DND-41 (cell line): ENCODE measurements around the gene IFNK.

Source experiments
- ATAC-seq: fragments of 200-7000 bp; cut with Tn5 transposase; 3 replicates; pipeline ENCODE4 v1.9.1; 2021; ENCODE audit warnings: low read depth; ENCODE audit not compliant: insufficient read depth
- DNase-seq: peaks from one replicate; pipeline ENCODE4 v3.0.0-alpha.2; 2020
- H2AFZ ChIP-seq: 2 replicates; pipeline ENCODE4 v1.6.0; 2012; ENCODE audit warnings: low read depth, low read length
- H3K27ac ChIP-seq: 2 replicates; pipeline ENCODE4 v1.5.1; 2012; ENCODE audit warnings: low read length, inconsistent platforms
- H3K27me3 ChIP-seq: fragments of 200-600 bp; sonication (generic); 2 replicates; pipeline ENCODE4 v1.6.0; 2012; ENCODE audit warnings: low read length, mild to moderate bottlenecking, inconsistent platforms; ENCODE audit not compliant: insufficient read depth, poor library complexity
- H3K36me3 ChIP-seq: 2 replicates; pipeline ENCODE4 v1.5.1; 2012; ENCODE audit warnings: low read length, inconsistent platforms; ENCODE audit not compliant: insufficient read depth
- H3K4me1 ChIP-seq: 2 replicates; pipeline ENCODE4 v1.5.1; 2012; ENCODE audit warnings: mild to moderate bottlenecking, low read length; ENCODE audit not compliant: insufficient read depth
- H3K4me2 ChIP-seq: 2 replicates; pipeline ENCODE4 v1.6.0; 2012; ENCODE audit warnings: mild to moderate bottlenecking, moderate library complexity, low read length, inconsistent platforms; ENCODE audit not compliant: insufficient read depth
- H3K4me3 ChIP-seq, 2 experiments: fragments of 200-600 bp in 1 of 2; shearing (Covaris generic) in 1 of 2; 2 replicates each; pipeline ENCODE4 v1.5.1; 2012 to 2016; ENCODE audit warnings: inconsistent platforms in 2 of 2, low read length in 2 of 2, mild to moderate bottlenecking in 2 of 2, low read depth in 1 of 2, moderate library complexity in 1 of 2
- H3K79me2 ChIP-seq: 2 replicates; pipeline ENCODE4 v1.6.0; 2012; ENCODE audit warnings: low read length, inconsistent platforms; ENCODE audit not compliant: insufficient read depth
- H3K9ac ChIP-seq: 2 replicates; pipeline ENCODE4 v1.6.0; 2012; ENCODE audit warnings: low read depth, mild to moderate bottlenecking, inconsistent platforms, low read length, moderate library complexity
- H3K9me3 ChIP-seq: 2 replicates; pipeline ENCODE4 v1.5.1; 2012; ENCODE audit warnings: low read length, moderate library complexity, mild to moderate bottlenecking, inconsistent platforms; ENCODE audit not compliant: insufficient read depth, severe bottlenecking
- H4K20me1 ChIP-seq: 2 replicates; pipeline ENCODE4 v1.6.0; 2012; ENCODE audit warnings: low read length; ENCODE audit not compliant: insufficient read depth
- CTCF ChIP-seq: IDR thresholded peaks from 2 replicates; pipeline ENCODE4 v1.5.1; 2012; ENCODE audit warnings: borderline replicate concordance, low read length, moderate library complexity, mild to moderate bottlenecking; ENCODE audit not compliant: poor library complexity, severe bottlenecking; ENCODE audit errors: extremely low read depth
- EZH2 ChIP-seq: IDR thresholded peaks from 3 replicates; pipeline ENCODE4 v1.6.1; 2012; ENCODE audit warnings: borderline replicate concordance, low read depth, mild to moderate bottlenecking, moderate library complexity, low read length, inconsistent platforms; ENCODE audit not compliant: severe bottlenecking

IFNK gene

GRCh38 chr9:27528886-27529315 is 4.8 kb downstream of the IFNK start:
- Histone ChIP-seq H3K4me1 (peaks cover 11% of the 10 kb centered on the region; the same call in 1 of the 2 replicates), H3K9ac (peak overlapping the region; percentile 35; the same call in 1 of the 2 replicates), H3K79me2 (no peaks in the 10 kb centered on the region), H3K9me3 (no peaks in the 10 kb centered on the region), H3K36me3 (no peaks in the 10 kb centered on the region), H3K4me3 (peak overlapping the region in 1 of 2 experiments; percentile 52; a peak in 2 of 4 replicates), H2AFZ (no peak overlapping the region), H3K27me3 (peaks cover 34% of the 10 kb centered on the region), H4K20me1 (0 out of 2 replicates have a peak, but pooled peaks cover 3% of the 10 kb centered on the region), H3K27ac (no peak overlapping the region), H3K4me2 (peak overlapping the region; percentile 83)
- no peak for TF ChIP-seq EZH2
- no peak for TF ChIP-seq CTCF
- no peak for ATAC-seq
- DNase-seq = no peak

- H4K20me1 ChIP-seq = 0 out of 2 replicates have a peak, but pooled peaks cover 3% of the 10 kb centered on the region
- H3K79me2 ChIP-seq = no peaks in the 10 kb centered on the region
- peaks cover 34% of the 10 kb centered on the region for H3K27me3 ChIP-seq
- H3K4me2 ChIP-seq = peak within 1 kb of the TSS; percentile 83
- H3K4me1 ChIP-seq = peaks cover 11% of the 10 kb centered on the region; the same call in 1 of the 2 replicates
- peak within 1 kb of the TSS; percentile 35; the same call in 1 of the 2 replicates for H3K9ac ChIP-seq
- H3K27ac ChIP-seq = no peak within 1 kb of the TSS
- H3K36me3 ChIP-seq = no peaks in the 10 kb centered on the region
- DNase-seq (peak; percentile 68), ATAC-seq (peak; percentile 97)
- H2AFZ ChIP-seq = peak within 1 kb of the TSS; percentile 51
- TF ChIP-seq EZH2 (peak; percentile 88), CTCF (peak; percentile 80)
- H3K4me3 ChIP-seq = peak within 1 kb of the TSS in 1 of 2 experiments; percentile 52; a peak in 2 of 4 replicates
- no peaks in the 10 kb centered on the region for H3K9me3 ChIP-seq
These were observed 5.5 kb downstream of the IFNK start, which contains the start of gene MOB3B for GRCh38 chr9:27529316-27530278. MOB3B (minus strand) TSS chr9:27529814; CDS start chr9:27455550, 74,264 bp downstream.

- 0 out of 2 replicates have a peak, but pooled peaks cover 3% of the 10 kb centered on the region for H4K20me1 ChIP-seq
- peaks cover 31% of the 10 kb centered on the region for H3K27me3 ChIP-seq
- peaks cover 11% of the 10 kb centered on the region; the same call in 1 of the 2 replicates for H3K4me1 ChIP-seq
- TF ChIP-seq EZH2 = no peak
- no peak for TF ChIP-seq CTCF
- H3K9ac ChIP-seq = no peak overlapping the region
- H3K4me3 ChIP-seq = no peak overlapping the region
- no peak for ATAC-seq
- no peak overlapping the region for H3K4me2 ChIP-seq
- no peaks in the 10 kb centered on the region for H3K9me3 ChIP-seq
- DNase-seq = no peak
- no peak overlapping the region for H2AFZ ChIP-seq
- H3K36me3 ChIP-seq = no peaks in the 10 kb centered on the region
- no peak overlapping the region for H3K27ac ChIP-seq
- H3K79me2 ChIP-seq = no peaks in the 10 kb centered on the region
These were observed 7.0 kb downstream of the IFNK start for GRCh38 chr9:27530915-27531755.
